Gastrocnemius medialis (tissue), 4 donors: Measurements from ENCODE around the gene ACSBG1.

Source experiments
- CTCF ChIP-seq, 5 experiments: fragments of 450-650 bp in 3 of 5; fragments of 200-600 bp in 2 of 5; sonication (generic) in 2 of 5; IDR thresholded peaks in 4 of 5; conservative IDR thresholded peaks in 1 of 5; 1 replicate in 4 of 5; 2 replicates in 1 of 5; pipeline ENCODE4 v1.5.1; 2016 to 2019; ENCODE audit warnings: antibody characterized with exemption in 5 of 5, mild to moderate bottlenecking in 3 of 5, moderate library complexity in 3 of 5
- POLR2A ChIP-seq, 2 donors: fragments of 450-650 bp; IDR thresholded peaks; one replicate each; pipeline ENCODE4 v1.6.1; 2017; ENCODE audit warnings: antibody characterized with exemption in 2 of 2, mild to moderate bottlenecking in 2 of 2, moderate library complexity in 2 of 2

DNA sequence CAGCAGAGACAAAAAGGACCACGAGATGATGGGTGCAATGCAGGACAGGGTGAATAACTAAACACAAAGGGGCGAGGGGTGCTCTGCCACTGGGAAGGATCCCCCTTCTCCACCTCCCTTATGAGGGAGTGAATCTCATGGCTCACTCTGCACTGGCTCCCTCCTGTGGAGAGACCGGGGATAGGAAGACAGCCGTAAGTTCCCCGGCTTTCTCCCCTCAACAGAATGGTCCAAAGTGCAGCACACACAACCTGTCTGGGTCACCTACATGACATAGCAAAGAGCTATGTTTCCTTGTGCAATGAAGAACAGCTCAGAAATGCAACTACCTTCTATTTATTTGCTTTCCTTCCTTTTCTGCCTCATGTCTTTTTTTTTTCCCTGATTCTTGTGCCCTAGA, 7.8 kb upstream of the ACSBG1 start:
- TF ChIP-seq CTCF (IDR thresholded peaks at IDR 0.05 in 4 of 5, conservative IDR thresholded peaks at IDR 0.05 in 1 of 5) (peak in 3 of 5 experiments; percentile 15 to 50 (median 32)), POLR2A (IDR thresholded peaks at IDR 0.05) (no peak)
